ENCODE data around the gene NCKAP5. TPM values are rescaled to one million over a fixed set of nuclear protein-coding genes. Genes with fewer than 3 reads are reported as not detected.

Gene NCKAP5
- total RNA-seq, 1 donor from 2014 or later, result 2.7 TPM

DNA sequence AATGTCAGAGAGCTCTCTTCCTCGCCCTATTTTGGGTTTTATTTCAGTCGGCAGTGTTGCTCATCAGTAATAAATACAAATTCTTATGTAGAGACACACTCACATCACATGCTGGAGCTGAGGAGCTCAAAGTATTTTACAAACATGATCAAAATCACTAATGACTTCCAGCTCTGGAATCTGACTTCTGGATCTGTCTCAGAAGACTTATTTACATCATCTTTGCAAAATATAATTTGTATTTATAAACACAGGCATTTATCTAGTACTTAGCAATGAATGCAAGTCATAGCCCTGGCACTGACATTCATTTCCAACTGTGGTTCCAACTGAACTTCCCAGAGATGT is 327.1 kb downstream of the NCKAP5 start:
- Mint-ChIP-seq H3K27me3 (ENCODE audit: low read depth, unreplicated experiment) (no peaks in the 10 kb centered on the region), H3K4me3 (ENCODE audit: unreplicated experiment) (no peak overlapping the region), H3K9me3 (ENCODE audit: unreplicated experiment) (no peaks in the 10 kb centered on the region), H3K27ac (ENCODE audit: unreplicated experiment) (no peak overlapping the region), H3K4me1 (ENCODE audit: low read depth, unreplicated experiment) (no peaks in the 10 kb centered on the region), H3K36me3 (ENCODE audit: low read depth, unreplicated experiment) (no peaks in the 10 kb centered on the region)
- DNase-seq (ENCODE audit: low read depth) (peak; percentile 46), FAIRE-seq (no peak)
- Histone ChIP-seq H3K4me3 (ENCODE audit: insufficient read depth, low read depth, low read length) (peak overlapping the region; percentile 55), H3K36me3 (ENCODE audit: insufficient read depth, low read length) (no peaks in the 10 kb centered on the region), H3K79me2 (ENCODE audit: insufficient read depth, low read length) (no peaks in the 10 kb centered on the region), H4K20me1 (ENCODE audit: insufficient read depth, low read length) (no peaks in the 10 kb centered on the region), H3K9ac (ENCODE audit: low read length) (peak overlapping the region; percentile 69), H3K4me1 (ENCODE audit: insufficient read depth, low read length) (peaks cover 5% of the 10 kb centered on the region), H3K4me2 (ENCODE audit: low read length) (peak overlapping the region; percentile 82), H2AFZ (ENCODE audit: low read depth, low read length) (peak overlapping the region; percentile 18), H3K9me3 (ENCODE audit: insufficient read depth, low read depth, low read length) (no peaks in the 10 kb centered on the region), H3K27ac (ENCODE audit: low read depth, low read length) (no peak overlapping the region), H3K27me3 (ENCODE audit: insufficient read depth, low read length) (no peaks in the 10 kb centered on the region)
- TF ChIP-seq, protein P1, sequence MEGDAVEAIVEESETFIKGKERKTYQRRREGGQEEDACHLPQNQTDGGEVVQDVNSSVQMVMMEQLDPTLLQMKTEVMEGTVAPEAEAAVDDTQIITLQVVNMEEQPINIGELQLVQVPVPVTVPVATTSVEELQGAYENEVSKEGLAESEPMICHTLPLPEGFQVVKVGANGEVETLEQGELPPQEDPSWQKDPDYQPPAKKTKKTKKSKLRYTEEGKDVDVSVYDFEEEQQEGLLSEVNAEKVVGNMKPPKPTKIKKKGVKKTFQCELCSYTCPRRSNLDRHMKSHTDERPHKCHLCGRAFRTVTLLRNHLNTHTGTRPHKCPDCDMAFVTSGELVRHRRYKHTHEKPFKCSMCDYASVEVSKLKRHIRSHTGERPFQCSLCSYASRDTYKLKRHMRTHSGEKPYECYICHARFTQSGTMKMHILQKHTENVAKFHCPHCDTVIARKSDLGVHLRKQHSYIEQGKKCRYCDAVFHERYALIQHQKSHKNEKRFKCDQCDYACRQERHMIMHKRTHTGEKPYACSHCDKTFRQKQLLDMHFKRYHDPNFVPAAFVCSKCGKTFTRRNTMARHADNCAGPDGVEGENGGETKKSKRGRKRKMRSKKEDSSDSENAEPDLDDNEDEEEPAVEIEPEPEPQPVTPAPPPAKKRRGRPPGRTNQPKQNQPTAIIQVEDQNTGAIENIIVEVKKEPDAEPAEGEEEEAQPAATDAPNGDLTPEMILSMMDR (IDR thresholded peaks at IDR 0.05; ENCODE audit: insufficient read depth, low read depth, low read length), result no peak
- TF ChIP-seq EZH2 (IDR thresholded peaks at IDR 0.05; ENCODE audit: insufficient read depth, low read length), result no peak

DNA sequence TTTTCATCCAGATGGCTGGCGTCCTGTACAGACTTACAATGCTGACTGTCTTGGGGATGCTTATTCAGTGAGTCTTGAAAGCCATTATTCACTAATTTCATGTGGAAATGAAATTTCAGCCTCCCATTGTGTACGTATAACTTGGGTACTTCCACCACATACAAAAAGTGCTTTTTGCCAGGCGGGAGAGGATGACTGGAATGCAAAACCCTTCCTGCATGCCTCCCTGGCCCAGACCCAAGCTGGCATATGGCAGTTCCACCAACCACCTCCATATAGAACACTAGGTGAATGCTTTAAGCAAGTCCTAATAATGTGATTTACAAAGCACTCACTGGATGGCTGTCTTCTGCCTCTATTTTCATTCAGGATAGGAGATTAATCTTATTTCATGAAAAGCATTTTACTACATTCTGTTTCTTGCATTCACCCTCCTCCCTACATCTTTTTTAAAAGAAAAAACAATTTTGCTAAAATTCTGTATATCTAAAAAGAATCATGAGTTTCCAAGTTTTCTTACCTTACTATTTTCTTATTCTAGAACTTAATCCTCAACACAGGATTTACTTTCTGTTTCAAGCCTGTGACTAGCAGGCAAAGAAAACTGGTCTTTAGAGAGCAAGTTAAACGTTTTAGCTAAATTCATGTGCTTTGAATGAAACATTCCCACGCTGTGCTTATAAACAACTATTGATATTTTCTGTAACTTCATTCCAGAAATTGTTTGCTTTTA is 327.6 kb downstream of the NCKAP5 start:
- H3K27me3 ChIP-seq (ENCODE audit: insufficient read depth, low read length), result no peaks in the 10 kb centered on the region
- peak overlapping the region; percentile 82 for H3K4me2 ChIP-seq (ENCODE audit: low read length)
- H3K4me3 ChIP-seq (ENCODE audit: insufficient read depth, low read depth, low read length), result peak overlapping the region; percentile 55
- H3K9me3 Mint-ChIP-seq (ENCODE audit: unreplicated experiment), result no peaks in the 10 kb centered on the region
- peak overlapping the region; percentile 69 for H3K9ac ChIP-seq (ENCODE audit: low read length)
- no peaks in the 10 kb centered on the region for H4K20me1 ChIP-seq (ENCODE audit: insufficient read depth, low read length)
- peak overlapping the region; percentile 18 for H2AFZ ChIP-seq (ENCODE audit: low read depth, low read length)
- H3K9me3 ChIP-seq (ENCODE audit: insufficient read depth, low read depth, low read length), result no peaks in the 10 kb centered on the region
- no peaks in the 10 kb centered on the region for H3K79me2 ChIP-seq (ENCODE audit: insufficient read depth, low read length)
- H3K36me3 Mint-ChIP-seq (ENCODE audit: low read depth, unreplicated experiment), result no peaks in the 10 kb centered on the region
- TF ChIP-seq, protein P1 (IDR thresholded peaks at IDR 0.05; ENCODE audit: insufficient read depth, low read depth, low read length), result no peak
- TF ChIP-seq EZH2 (IDR thresholded peaks at IDR 0.05; ENCODE audit: insufficient read depth, low read length), result no peak
- FAIRE-seq (no peak), DNase-seq (ENCODE audit: low read depth) (peak; percentile 9)
- no peaks in the 10 kb centered on the region for H3K4me1 Mint-ChIP-seq (ENCODE audit: low read depth, unreplicated experiment)
- H3K4me1 ChIP-seq (ENCODE audit: insufficient read depth, low read length), result peaks cover 5% of the 10 kb centered on the region
- no peak overlapping the region for H3K27ac Mint-ChIP-seq (ENCODE audit: unreplicated experiment)
- H3K27ac ChIP-seq (ENCODE audit: low read depth, low read length), result no peak overlapping the region
- no peaks in the 10 kb centered on the region for H3K27me3 Mint-ChIP-seq (ENCODE audit: low read depth, unreplicated experiment)
- no peak overlapping the region for H3K4me3 Mint-ChIP-seq (ENCODE audit: unreplicated experiment)
- no peaks in the 10 kb centered on the region for H3K36me3 ChIP-seq (ENCODE audit: insufficient read depth, low read length)

DNA sequence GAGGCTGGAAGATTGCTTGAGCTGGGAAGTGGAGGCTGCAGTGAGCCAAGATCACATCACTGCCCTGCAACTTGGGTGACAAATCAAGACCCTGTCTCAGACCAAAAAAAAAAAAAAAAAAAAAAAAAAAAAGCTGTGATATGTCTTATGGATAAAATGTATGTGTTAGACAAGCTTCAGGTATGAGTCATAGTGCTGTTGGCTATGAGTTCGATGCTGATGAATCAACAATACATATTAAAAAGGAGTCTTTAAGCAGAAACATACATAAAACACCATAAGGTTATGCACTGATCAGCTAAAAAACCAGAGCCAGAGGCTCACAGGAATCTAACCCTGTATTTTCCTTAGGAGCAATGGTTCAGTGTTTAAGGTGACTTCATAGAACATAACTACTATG is 332.3 kb downstream of the NCKAP5 start:
- DNase-seq (ENCODE audit: low read depth) (peak; percentile 13), FAIRE-seq (no peak)
- Histone ChIP-seq H3K27ac (ENCODE audit: low read depth, low read length) (no peak overlapping the region), H4K20me1 (ENCODE audit: insufficient read depth, low read length) (no peaks in the 10 kb centered on the region), H3K4me2 (ENCODE audit: low read length) (no peak overlapping the region), H3K9ac (ENCODE audit: low read length) (no peak overlapping the region), H3K36me3 (ENCODE audit: insufficient read depth, low read length) (no peaks in the 10 kb centered on the region), H2AFZ (ENCODE audit: low read depth, low read length) (no peak overlapping the region), H3K79me2 (ENCODE audit: insufficient read depth, low read length) (no peaks in the 10 kb centered on the region), H3K9me3 (ENCODE audit: insufficient read depth, low read depth, low read length) (no peaks in the 10 kb centered on the region), H3K27me3 (ENCODE audit: insufficient read depth, low read length) (no peaks in the 10 kb centered on the region), H3K4me3 (ENCODE audit: insufficient read depth, low read depth, low read length) (no peak overlapping the region), H3K4me1 (ENCODE audit: insufficient read depth, low read length) (peaks cover 5% of the 10 kb centered on the region)
- Mint-ChIP-seq H3K27me3 (ENCODE audit: low read depth, unreplicated experiment) (no peaks in the 10 kb centered on the region), H3K27ac (ENCODE audit: unreplicated experiment) (no peak overlapping the region), H3K4me1 (ENCODE audit: low read depth, unreplicated experiment) (no peaks in the 10 kb centered on the region), H3K36me3 (ENCODE audit: low read depth, unreplicated experiment) (no peaks in the 10 kb centered on the region), H3K9me3 (ENCODE audit: unreplicated experiment) (no peaks in the 10 kb centered on the region), H3K4me3 (ENCODE audit: unreplicated experiment) (no peak overlapping the region)
- TF ChIP-seq EZH2 (IDR thresholded peaks at IDR 0.05; ENCODE audit: insufficient read depth, low read length), result no peak
- TF ChIP-seq, protein P1 (IDR thresholded peaks at IDR 0.05; ENCODE audit: insufficient read depth, low read depth, low read length), result no peak
